22Rv1 (cell line): ENCODE results near the gene ZBTB25.
A peak's percentile ranks its signal among the peaks of the same experiment; 100 is the strongest.

Experiments used
- H3K27ac ChIP-seq: fragments of 450-650 bp; 2 replicates; pipeline ENCODE4 v1.5.1; 2017
- ZFX ChIP-seq: fragments of 450-650 bp; IDR thresholded peaks from 2 replicates; pipeline ENCODE4 v1.6.1; 2017; ENCODE audit warnings: antibody characterized with exemption, borderline replicate concordance
- TF ChIP-seq, protein P1 (sequence below): fragments of 450-650 bp; IDR thresholded peaks from 2 replicates; pipeline ENCODE4 v1.5.1; 2017; ENCODE audit warnings: mild to moderate bottlenecking

ZBTB25 gene

GRCh38 chr14:64463873-64464272 lies 39.8 kb downstream of the ZBTB25 start:
- TF ChIP-seq ZFX, result no peak
- TF ChIP-seq, protein P1, sequence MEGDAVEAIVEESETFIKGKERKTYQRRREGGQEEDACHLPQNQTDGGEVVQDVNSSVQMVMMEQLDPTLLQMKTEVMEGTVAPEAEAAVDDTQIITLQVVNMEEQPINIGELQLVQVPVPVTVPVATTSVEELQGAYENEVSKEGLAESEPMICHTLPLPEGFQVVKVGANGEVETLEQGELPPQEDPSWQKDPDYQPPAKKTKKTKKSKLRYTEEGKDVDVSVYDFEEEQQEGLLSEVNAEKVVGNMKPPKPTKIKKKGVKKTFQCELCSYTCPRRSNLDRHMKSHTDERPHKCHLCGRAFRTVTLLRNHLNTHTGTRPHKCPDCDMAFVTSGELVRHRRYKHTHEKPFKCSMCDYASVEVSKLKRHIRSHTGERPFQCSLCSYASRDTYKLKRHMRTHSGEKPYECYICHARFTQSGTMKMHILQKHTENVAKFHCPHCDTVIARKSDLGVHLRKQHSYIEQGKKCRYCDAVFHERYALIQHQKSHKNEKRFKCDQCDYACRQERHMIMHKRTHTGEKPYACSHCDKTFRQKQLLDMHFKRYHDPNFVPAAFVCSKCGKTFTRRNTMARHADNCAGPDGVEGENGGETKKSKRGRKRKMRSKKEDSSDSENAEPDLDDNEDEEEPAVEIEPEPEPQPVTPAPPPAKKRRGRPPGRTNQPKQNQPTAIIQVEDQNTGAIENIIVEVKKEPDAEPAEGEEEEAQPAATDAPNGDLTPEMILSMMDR, result no peak
- 0 out of 2 replicates have a peak overlapping the region, but pooled peaks have one; percentile 34 for H3K27ac ChIP-seq

- TF ChIP-seq, protein P1, result no peak
- no peak for TF ChIP-seq ZFX
- no peak overlapping the region for H3K27ac ChIP-seq
Measured at GRCh38 chr14:64463195-64463594, 40.4 kb downstream of the ZBTB25 start.

GRCh38 chr14:64461221-64461620 lies 42.4 kb downstream of the ZBTB25 start:
- TF ChIP-seq, protein P1, result no peak
- TF ChIP-seq ZFX, result no peak
- no peak overlapping the region for H3K27ac ChIP-seq

DNA sequence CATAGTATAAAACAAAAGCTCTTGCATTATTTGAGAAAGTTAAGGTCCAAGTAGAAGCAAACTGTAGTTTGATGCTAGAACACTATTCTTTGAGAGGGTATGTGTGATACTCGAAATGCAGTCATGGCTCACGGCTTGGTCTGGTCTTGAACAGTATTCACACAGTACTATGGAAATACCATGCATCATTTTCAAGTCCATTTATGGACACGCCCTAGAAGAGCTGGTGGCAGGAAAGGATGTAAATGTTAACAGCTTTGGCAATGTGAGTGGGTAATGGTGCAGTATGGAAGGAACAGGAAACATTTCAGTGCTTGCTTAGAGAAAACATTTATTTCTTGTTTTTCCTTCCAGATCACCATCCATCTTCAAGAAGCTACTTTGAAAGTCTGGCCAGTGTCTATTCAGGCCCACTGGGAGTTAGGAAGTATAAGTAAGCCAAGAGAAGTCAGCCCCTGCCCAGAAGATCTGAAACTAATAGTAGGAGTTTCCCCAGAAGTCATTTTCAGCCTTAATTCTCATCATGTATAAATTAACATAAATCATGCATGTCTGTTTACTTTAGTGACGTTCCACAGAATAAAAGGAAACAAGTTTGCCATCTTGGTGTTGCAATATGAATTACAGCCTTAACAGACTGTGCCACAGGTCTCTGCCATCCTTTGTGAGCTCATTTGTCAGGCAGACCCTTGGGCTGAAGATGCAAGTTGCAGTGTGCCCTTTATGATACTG lies 44.1 kb downstream of the ZBTB25 start:
- no peak for TF ChIP-seq ZFX
- TF ChIP-seq, protein P1, result no peak
- H3K27ac ChIP-seq, result no peak overlapping the region

- TF ChIP-seq, protein P1, result no peak
- no peak for TF ChIP-seq ZFX
- no peak overlapping the region for H3K27ac ChIP-seq
Measured at GRCh38 chr14:64454671-64455070, 49.0 kb downstream of the ZBTB25 start.

- no peak overlapping the region for H3K27ac ChIP-seq
- TF ChIP-seq, protein P1, result no peak
- no peak for TF ChIP-seq ZFX
Measured at GRCh38 chr14:64450255-64450654, 53.4 kb downstream of the ZBTB25 start.

GRCh38 chr14:64447876-64448670 lies 55.6 kb downstream of the ZBTB25 start:
- H3K27ac ChIP-seq, result no peak overlapping the region
- TF ChIP-seq, protein P1, result no peak
- TF ChIP-seq ZFX, result no peak
